Suprapubic skin (tissue), 4 donors: ENCODE data around the gene GAS6. TPM values are rescaled to one million over a fixed set of nuclear protein-coding genes. Genes with fewer than 3 reads are reported as not detected.

ENCODE experiments used
- DNase-seq, 2 donors: peaks; one replicate each; pipeline ENCODE4 v3.0.0-alpha.2; 2019; ENCODE audit warnings: low spot score in 2 of 2
- H3K27ac ChIP-seq: fragments of 200-600 bp; sonication (generic); one replicate; pipeline ENCODE4 v1.5.1; 2019
- H3K27me3 ChIP-seq: fragments of 200-600 bp; sonication (generic); one replicate; pipeline ENCODE4 v1.5.1; 2019
- H3K36me3 ChIP-seq: fragments of 200-600 bp; sonication (generic); one replicate; pipeline ENCODE4 v1.5.1; 2019
- H3K4me1 ChIP-seq: fragments of 200-600 bp; sonication (generic); one replicate; pipeline ENCODE4 v1.5.1; 2019
- H3K4me3 ChIP-seq: fragments of 200-600 bp; sonication (generic); one replicate; pipeline ENCODE4 v1.5.1; 2019; ENCODE audit warnings: mild to moderate bottlenecking
- H3K9me3 ChIP-seq: fragments of 200-600 bp; sonication (generic); one replicate; pipeline ENCODE4 v1.5.1; 2019
- CTCF ChIP-seq, 2 donors: fragments of 200-600 bp in 1 of 2; fragments of 450-650 bp in 1 of 2; sonication (generic) in 1 of 2; IDR thresholded peaks; one replicate each; pipeline ENCODE4 v1.5.1; 2016 to 2019; ENCODE audit warnings: antibody characterized with exemption in 2 of 2, mild to moderate bottlenecking in 1 of 2, moderate library complexity in 1 of 2
- EP300 ChIP-seq: sonication (generic); formaldehyde crosslinking; IDR thresholded peaks from one replicate; pipeline ENCODE4 v1.6.1; 2017; ENCODE audit warnings: antibody characterized with exemption
- POLR2A ChIP-seq, 2 donors: fragments of 450-650 bp; IDR thresholded peaks; one replicate each; pipeline ENCODE4 v1.6.1; 2017; ENCODE audit warnings: antibody characterized with exemption in 2 of 2, mild to moderate bottlenecking in 2 of 2, moderate library complexity in 2 of 2
- POLR2AphosphoS5 ChIP-seq, 3 donors: sonication (generic); formaldehyde crosslinking; IDR thresholded peaks; one replicate each; pipeline ENCODE4 v1.6.1; 2017; ENCODE audit warnings: antibody characterized with exemption in 3 of 3
- WGBS: methylation state at CpG from one replicate; pipeline ENCODE4 v1.1.5; 2018; 5-methylcytosine and 5-hydroxymethylcytosine counted together
- total RNA-seq, 4 donors: library from RNA; depleted of rRNA; stranded (reverse); fragments of >200 nt; gene quantifications; one replicate each; pipeline ENCODE4 v1.1.0, GENCODE V29; 2016

GAS6 gene
- total RNA-seq, 4 donors from 2014 or later, result 175 to 286 (median 224) TPM

DNA sequence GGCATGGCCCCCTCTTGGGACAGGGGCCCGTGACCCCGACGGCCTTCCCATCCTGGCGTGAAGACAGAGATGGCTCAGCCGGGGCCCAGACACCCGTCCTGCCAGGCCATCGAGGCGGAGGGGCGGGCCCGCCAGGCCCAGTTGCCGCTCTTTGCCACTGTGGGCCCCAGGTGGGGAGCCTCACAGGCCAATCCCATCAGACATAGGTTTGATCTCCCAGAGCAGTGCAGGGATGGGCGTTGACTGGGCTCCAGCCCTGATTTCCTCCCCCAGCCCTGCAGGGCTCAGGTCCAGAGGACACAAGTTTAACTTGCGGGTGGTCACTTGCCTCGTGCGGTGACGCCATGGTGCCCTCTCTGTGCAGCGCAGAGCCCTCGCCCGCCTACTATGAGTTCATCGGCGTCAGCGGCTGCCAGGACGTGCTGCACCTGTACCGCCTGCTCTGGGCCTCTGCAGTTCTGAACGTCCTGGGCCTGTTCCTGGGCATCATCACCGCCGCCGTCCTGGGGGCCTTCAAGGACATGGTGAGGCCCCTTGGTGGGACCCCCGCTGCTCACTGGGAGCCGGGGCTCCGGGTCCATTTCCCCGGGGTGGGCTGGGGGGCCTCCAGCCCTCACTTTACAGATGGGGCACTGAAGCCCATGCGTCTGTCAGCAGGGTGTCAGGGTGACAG, 62.5 kb downstream of the GAS6 start:
- H3K9me3 ChIP-seq, result no peaks in the 10 kb centered on the region
- DNase-seq, result peak; percentile 61 to 79
- H3K27ac ChIP-seq, result no peak overlapping the region
- no peak for TF ChIP-seq CTCF (IDR thresholded peaks at IDR 0.05)
- no peak for TF ChIP-seq POLR2AphosphoS5 (IDR thresholded peaks at IDR 0.05)
- TF ChIP-seq POLR2A (IDR thresholded peaks at IDR 0.05), result no peak
- no peak for TF ChIP-seq EP300
- H3K4me1 ChIP-seq, result peaks cover 14% of the 10 kb centered on the region
- no peak overlapping the region for H3K4me3 ChIP-seq
- no peaks in the 10 kb centered on the region for H3K36me3 ChIP-seq
- 100% methylated on average over 1 of the region's 33 CpGs for WGBS
- no peaks in the 10 kb centered on the region for H3K27me3 ChIP-seq

DNA sequence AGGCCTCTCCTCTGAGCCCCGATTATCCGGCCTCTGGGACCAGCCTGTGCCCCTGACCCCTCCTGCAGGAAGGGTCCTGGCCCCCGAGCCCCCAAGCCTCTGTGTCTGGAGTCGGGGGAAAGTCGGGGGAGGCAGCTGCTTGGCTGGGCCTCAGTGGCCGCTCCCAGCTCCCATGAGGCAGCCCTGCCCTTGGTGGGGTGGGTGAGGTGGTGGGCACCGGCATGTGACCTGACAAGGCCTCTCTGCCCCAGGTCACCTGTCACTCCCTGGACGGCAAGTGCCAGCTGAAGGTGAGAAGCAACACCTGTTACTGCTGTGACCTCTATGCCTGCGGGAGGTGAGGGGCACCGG, 63.3 kb downstream of the GAS6 start:
- WGBS, result no CpG with 5 or more reads among the region's 10 CpGs

DNA sequence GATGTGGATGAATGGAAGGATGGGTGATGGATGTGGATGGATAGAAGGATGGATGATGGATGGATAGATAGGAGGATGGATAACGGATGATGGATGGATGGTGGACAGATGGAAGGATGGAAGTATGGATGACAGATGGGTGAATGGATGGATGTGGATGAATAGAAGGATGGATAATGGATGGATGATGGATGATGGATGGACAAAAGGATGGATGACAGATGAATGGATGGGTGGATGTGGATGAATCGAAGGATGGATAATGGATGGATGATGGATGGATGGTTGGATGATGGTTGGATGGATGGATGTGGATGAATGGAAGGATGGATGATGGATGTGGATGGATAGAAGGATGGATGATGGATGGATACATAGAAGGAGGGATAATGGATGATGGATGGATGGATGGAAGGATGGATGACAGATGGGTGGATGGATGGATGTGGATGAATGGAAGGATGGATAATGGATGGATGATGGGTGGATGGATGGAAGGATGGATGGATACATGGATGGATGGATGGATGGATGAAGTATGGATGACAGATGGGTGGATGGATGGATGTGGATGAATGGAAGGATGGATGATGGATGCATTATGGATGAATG, 65.6 kb downstream of the GAS6 start:
- H3K4me3 ChIP-seq, result no peak overlapping the region
- TF ChIP-seq POLR2AphosphoS5 (IDR thresholded peaks at IDR 0.05) (no peak), POLR2A (IDR thresholded peaks at IDR 0.05) (no peak), EP300 (no peak), CTCF (IDR thresholded peaks at IDR 0.05) (no peak)
- H3K27ac ChIP-seq, result no peak overlapping the region
- WGBS, result 83% methylated on average over 2 of the region's 2 CpGs
- no peaks in the 10 kb centered on the region for H3K36me3 ChIP-seq
- H3K27me3 ChIP-seq, result no peaks in the 10 kb centered on the region
- DNase-seq, result no peak
- peaks cover 14% of the 10 kb centered on the region for H3K4me1 ChIP-seq
- H3K9me3 ChIP-seq, result no peaks in the 10 kb centered on the region

More for the DNA sequence above, 63.3 kb downstream of the GAS6 start:
- Histone ChIP-seq H3K27ac (no peak overlapping the region), H3K36me3 (no peaks in the 10 kb centered on the region), H3K27me3 (no peaks in the 10 kb centered on the region), H3K4me1 (peaks cover 14% of the 10 kb centered on the region), H3K9me3 (no peaks in the 10 kb centered on the region), H3K4me3 (no peak overlapping the region)
- TF ChIP-seq EP300, result no peak
- TF ChIP-seq POLR2AphosphoS5 (IDR thresholded peaks at IDR 0.05), result no peak
- no peak for TF ChIP-seq CTCF (IDR thresholded peaks at IDR 0.05)
- TF ChIP-seq POLR2A (IDR thresholded peaks at IDR 0.05), result no peak
- DNase-seq, result peak; percentile 54 to 79

DNA sequence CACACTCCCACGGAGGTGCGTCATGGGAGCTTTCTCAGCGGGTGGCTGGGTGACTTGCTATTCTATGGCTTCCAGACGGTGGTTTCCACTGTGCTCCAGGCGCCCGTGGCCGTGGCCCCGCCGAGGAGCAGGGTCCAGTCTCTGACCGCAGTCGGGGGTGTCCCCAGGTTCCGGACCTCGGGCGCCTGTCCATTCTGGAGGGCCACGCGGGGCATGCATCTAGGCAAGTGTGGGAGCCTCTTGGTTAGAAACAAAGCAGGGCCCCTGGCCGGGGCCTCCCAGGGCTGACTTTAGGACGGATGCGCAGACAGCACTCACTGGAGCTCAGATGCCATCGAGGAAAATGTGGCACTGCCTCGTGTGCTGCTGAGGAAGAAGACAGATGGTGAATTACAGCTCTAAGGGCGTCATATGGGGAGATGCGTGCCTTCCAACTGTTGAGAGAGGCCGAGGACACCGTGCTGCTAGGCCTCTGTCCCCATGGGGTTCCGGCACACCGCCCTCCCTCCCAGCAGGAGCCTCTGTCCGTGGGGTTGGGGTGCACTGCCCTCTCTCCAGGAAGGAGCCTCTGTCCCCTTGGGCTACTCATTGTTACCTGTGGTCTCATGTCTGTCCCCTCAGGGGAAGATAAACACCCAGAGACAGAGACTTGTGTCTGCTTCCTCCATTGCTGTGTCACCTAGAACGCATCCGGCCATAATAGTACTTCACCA, 66.8 kb downstream of the GAS6 start:
- 88% methylated on average over 9 of the region's 30 CpGs for WGBS
- Histone ChIP-seq H3K27me3 (no peaks in the 10 kb centered on the region), H3K27ac (no peak overlapping the region), H3K36me3 (no peaks in the 10 kb centered on the region), H3K9me3 (no peaks in the 10 kb centered on the region), H3K4me1 (peaks cover 10% of the 10 kb centered on the region), H3K4me3 (no peak overlapping the region)
- DNase-seq, result peak in 1 of 2 donors; percentile 70
- TF ChIP-seq POLR2A (IDR thresholded peaks at IDR 0.05) (no peak), CTCF (IDR thresholded peaks at IDR 0.05) (no peak), EP300 (no peak), POLR2AphosphoS5 (IDR thresholded peaks at IDR 0.05) (no peak)
